ENCODE data around the gene LARGE1. TPM values are rescaled to one million over a fixed set of nuclear protein-coding genes. Genes with fewer than 3 reads are reported as not detected.

LARGE1 gene
- total and polyA plus RNA-seq, 2 of the 8 experiments (the other 6 are each of a cell fraction or from before 2014, with no cell fraction given): 43.7 to 83.0 TPM

- TF ChIP-seq, protein P1, sequence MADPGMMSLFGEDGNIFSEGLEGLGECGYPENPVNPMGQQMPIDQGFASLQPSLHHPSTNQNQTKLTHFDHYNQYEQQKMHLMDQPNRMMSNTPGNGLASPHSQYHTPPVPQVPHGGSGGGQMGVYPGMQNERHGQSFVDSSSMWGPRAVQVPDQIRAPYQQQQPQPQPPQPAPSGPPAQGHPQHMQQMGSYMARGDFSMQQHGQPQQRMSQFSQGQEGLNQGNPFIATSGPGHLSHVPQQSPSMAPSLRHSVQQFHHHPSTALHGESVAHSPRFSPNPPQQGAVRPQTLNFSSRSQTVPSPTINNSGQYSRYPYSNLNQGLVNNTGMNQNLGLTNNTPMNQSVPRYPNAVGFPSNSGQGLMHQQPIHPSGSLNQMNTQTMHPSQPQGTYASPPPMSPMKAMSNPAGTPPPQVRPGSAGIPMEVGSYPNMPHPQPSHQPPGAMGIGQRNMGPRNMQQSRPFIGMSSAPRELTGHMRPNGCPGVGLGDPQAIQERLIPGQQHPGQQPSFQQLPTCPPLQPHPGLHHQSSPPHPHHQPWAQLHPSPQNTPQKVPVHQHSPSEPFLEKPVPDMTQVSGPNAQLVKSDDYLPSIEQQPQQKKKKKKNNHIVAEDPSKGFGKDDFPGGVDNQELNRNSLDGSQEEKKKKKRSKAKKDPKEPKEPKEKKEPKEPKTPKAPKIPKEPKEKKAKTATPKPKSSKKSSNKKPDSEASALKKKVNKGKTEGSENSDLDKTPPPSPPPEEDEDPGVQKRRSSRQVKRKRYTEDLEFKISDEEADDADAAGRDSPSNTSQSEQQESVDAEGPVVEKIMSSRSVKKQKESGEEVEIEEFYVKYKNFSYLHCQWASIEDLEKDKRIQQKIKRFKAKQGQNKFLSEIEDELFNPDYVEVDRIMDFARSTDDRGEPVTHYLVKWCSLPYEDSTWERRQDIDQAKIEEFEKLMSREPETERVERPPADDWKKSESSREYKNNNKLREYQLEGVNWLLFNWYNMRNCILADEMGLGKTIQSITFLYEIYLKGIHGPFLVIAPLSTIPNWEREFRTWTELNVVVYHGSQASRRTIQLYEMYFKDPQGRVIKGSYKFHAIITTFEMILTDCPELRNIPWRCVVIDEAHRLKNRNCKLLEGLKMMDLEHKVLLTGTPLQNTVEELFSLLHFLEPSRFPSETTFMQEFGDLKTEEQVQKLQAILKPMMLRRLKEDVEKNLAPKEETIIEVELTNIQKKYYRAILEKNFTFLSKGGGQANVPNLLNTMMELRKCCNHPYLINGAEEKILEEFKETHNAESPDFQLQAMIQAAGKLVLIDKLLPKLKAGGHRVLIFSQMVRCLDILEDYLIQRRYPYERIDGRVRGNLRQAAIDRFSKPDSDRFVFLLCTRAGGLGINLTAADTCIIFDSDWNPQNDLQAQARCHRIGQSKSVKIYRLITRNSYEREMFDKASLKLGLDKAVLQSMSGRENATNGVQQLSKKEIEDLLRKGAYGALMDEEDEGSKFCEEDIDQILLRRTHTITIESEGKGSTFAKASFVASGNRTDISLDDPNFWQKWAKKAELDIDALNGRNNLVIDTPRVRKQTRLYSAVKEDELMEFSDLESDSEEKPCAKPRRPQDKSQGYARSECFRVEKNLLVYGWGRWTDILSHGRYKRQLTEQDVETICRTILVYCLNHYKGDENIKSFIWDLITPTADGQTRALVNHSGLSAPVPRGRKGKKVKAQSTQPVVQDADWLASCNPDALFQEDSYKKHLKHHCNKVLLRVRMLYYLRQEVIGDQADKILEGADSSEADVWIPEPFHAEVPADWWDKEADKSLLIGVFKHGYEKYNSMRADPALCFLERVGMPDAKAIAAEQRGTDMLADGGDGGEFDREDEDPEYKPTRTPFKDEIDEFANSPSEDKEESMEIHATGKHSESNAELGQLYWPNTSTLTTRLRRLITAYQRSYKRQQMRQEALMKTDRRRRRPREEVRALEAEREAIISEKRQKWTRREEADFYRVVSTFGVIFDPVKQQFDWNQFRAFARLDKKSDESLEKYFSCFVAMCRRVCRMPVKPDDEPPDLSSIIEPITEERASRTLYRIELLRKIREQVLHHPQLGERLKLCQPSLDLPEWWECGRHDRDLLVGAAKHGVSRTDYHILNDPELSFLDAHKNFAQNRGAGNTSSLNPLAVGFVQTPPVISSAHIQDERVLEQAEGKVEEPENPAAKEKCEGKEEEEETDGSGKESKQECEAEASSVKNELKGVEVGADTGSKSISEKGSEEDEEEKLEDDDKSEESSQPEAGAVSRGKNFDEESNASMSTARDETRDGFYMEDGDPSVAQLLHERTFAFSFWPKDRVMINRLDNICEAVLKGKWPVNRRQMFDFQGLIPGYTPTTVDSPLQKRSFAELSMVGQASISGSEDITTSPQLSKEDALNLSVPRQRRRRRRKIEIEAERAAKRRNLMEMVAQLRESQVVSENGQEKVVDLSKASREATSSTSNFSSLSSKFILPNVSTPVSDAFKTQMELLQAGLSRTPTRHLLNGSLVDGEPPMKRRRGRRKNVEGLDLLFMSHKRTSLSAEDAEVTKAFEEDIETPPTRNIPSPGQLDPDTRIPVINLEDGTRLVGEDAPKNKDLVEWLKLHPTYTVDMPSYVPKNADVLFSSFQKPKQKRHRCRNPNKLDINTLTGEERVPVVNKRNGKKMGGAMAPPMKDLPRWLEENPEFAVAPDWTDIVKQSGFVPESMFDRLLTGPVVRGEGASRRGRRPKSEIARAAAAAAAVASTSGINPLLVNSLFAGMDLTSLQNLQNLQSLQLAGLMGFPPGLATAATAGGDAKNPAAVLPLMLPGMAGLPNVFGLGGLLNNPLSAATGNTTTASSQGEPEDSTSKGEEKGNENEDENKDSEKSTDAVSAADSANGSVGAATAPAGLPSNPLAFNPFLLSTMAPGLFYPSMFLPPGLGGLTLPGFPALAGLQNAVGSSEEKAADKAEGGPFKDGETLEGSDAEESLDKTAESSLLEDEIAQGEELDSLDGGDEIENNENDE (IDR thresholded peaks at IDR 0.05; ENCODE audit: insufficient replicate concordance, low read length): no peak
- TF ChIP-seq MAX (IDR thresholded peaks at IDR 0.05) (no peak), POU5F1 (IDR thresholded peaks at IDR 0.05; ENCODE audit: low read depth, low read length) (no peak), SIRT6 (IDR thresholded peaks at IDR 0.05; ENCODE audit: low read length) (no peak), CHD2 (IDR thresholded peaks at IDR 0.05; ENCODE audit: low read length) (no peak), RFX5 (IDR thresholded peaks at IDR 0.05; ENCODE audit: borderline replicate concordance, low read depth, low read length) (no peak), FOSL1 (IDR thresholded peaks at IDR 0.05; ENCODE audit: insufficient read depth, low read depth, low read length) (no peak), SP4 (IDR thresholded peaks at IDR 0.05; ENCODE audit: low read length) (no peak), BCL11A (IDR thresholded peaks at IDR 0.05; ENCODE audit: low read depth in 2 of 2, low read length in 2 of 2) (no peak)
These were observed 270.0 kb downstream of the LARGE1 start (continued) for GRCh38 chr22:33650244-33650643.
